Stimulated activated CD8-positive, alpha-beta memory T cell treated with anti-CD3 and anti-CD28 coated beads, Interleukin-7, amount 100 ng/mL, for 48 hours (primary cell): ENCODE measurements around the gene RAD18.

Experiments
- DNase-seq, 2 donors: peaks; one replicate each; pipeline ENCODE4 v3.0.0-alpha.2; 2020; ENCODE audit warnings: low read depth in 1 of 2; ENCODE audit errors: extremely low read depth in 1 of 2

The RAD18 gene

DNA sequence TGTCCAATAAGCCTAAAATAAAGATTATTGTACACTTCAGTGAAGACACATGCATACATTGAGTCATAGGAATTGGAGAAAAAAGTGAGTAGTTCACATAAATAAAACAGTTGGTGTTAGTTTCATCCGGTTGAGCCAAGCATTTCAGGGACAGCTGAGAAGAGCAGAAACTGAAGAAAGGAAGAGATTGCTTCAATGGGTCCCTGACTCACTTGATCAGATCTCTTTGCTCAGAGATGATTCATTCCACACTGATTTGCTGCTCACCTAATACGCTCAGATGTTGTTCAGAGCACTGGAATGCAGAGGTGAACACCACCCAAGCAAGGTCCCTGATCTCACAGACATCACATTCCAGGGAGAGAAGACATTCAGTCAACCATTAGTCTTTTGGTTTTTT is 93.7 kb downstream of the RAD18 start:
- no peak for DNase-seq

DNA sequence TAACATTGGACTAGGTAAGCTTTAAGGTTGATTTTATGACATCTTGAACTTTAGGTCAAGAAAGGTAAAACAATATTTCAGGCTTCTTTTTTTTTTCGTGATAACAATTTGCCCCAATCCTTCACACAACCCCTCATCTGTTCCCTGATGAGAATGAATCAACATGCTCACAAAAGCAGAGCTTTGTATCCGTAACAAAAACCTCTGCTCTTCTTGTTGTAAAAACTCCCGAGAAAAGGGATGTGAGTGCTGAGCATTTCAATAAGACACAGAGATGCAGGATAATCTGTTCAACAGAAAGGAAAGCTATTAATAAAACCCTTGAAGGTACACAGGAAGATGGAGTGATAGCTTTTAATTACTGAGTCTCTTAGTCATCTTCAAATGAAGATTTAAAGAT is 94.3 kb downstream of the RAD18 start:
- DNase-seq, result no peak

DNA sequence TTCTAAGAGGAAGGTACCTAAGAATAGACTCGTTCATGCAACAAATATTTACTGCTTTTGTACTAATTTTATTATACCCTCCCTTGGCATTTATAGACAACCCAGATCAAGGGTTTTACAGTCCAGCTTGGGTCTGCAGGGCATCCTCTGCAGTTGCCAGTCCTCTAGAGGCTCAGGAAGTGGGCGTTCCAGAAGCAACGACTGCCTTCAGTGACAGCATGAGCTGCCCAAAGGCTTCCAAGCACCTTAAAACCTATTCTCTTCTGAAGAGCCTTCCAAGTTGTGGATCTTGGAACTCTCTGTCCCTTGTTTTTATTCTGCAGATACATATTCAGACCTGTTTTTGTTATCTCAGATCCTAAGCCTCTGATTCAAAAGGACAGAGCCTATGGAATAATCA is 95.6 kb downstream of the RAD18 start:
- no peak for DNase-seq

GRCh38 chr3:8865697-8866096 is 97.6 kb downstream of the RAD18 start:
- no peak for DNase-seq

GRCh38 chr3:8864402-8865350 is 98.6 kb downstream of the RAD18 start:
- DNase-seq, result no peak

- no peak for DNase-seq
Measured at GRCh38 chr3:8863891-8864290, 99.4 kb downstream of the RAD18 start.

- DNase-seq, result no peak
Measured at GRCh38 chr3:8857720-8858367, 105.4 kb downstream of the RAD18 start.

GRCh38 chr3:8856721-8857120 is 106.6 kb downstream of the RAD18 start:
- no peak for DNase-seq

DNA sequence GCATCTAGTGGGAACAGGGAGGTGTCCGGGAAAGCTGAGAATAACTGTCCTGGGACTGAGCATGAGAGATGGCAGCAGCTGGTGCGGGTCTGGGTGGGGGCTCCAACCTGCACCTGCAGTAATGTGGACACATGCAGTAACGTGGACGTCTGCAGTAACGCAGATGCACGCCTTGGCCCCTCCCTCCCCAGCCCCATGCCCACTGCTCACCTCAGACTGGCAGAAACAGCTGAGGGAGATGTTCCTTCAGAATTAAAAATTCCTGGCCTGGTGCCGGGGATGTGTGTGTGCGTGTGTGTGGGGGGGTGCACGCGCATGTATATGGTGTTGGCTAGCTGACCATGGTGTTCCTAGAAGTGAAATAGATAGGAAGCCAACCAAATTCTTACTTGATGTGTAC is 107.2 kb downstream of the RAD18 start:
- DNase-seq, result no peak

GRCh38 chr3:8854656-8855055 is 108.6 kb downstream of the RAD18 start:
- no peak for DNase-seq

- DNase-seq, result no peak
Measured at GRCh38 chr3:8853081-8853480, 110.2 kb downstream of the RAD18 start.

GRCh38 chr3:8852511-8852910 is 110.8 kb downstream of the RAD18 start:
- no peak for DNase-seq

GRCh38 chr3:8851703-8852102 is 111.6 kb downstream of the RAD18 start:
- no peak for DNase-seq

- no peak for DNase-seq
Measured at GRCh38 chr3:8848696-8849131, 114.6 kb downstream of the RAD18 start.

- no peak for DNase-seq
Measured at GRCh38 chr3:8847317-8847716, 116.0 kb downstream of the RAD18 start.

DNA sequence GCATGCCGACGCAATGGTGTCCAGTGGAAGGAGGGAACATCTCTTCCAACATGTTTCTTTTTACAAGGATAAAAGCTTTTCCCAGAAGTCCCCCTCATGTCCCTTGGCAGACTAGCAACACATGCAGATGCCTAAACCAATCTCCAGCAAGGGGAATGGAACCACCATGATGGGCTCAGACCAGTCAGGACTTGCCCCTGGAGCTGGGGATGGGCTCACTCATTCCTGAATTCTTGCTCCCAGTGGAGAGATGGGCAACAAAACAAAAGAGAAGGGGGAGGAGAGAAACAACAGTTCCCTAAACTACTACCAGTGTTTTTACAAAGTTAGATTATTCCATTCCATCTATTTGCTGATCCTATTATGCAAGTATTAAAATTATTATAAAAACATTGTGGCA is 117.1 kb downstream of the RAD18 start:
- DNase-seq, result no peak

- DNase-seq, result no peak
Measured at GRCh38 chr3:8845641-8846040, 117.6 kb downstream of the RAD18 start.

DNA sequence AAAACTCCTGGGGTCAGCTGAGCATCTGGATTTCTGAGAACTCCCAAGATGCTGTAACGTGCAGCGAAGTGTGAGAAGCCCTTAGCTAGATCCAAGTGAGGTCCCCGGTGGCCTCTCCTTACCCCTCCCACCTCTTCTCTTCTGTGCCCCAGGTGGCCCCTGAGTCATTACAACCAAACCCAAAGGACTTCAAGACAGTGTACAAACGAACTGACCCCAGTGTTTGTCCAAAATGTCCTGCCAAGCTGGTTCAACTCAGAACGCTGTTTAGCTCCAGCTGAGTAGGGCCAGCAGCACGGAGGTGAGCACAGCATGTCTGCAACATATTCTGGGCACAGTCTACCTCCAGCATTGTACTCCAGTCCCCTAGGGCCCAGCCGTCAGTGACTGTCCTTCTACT is 119.9 kb downstream of the RAD18 start:
- no peak for DNase-seq

DNA sequence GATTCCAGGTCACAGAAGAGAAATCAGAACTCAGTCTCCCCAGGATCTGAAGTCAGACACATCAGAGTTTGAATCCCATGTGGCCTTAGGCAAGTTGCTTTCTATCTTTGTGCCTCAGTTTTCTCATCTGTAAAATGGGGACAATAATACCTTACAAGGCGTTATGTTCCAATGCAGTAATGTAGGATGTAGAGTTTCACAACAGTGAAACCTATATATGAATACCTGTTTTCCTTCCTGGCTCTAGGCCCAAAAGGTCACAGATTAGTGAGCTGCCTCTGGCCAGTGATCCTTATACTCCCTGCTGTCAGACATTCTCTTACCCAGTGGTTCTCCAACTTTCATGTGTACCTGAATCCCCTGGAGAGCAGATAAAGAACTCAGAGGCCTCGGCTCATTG is 121.0 kb downstream of the RAD18 start:
- DNase-seq, result no peak

DNA sequence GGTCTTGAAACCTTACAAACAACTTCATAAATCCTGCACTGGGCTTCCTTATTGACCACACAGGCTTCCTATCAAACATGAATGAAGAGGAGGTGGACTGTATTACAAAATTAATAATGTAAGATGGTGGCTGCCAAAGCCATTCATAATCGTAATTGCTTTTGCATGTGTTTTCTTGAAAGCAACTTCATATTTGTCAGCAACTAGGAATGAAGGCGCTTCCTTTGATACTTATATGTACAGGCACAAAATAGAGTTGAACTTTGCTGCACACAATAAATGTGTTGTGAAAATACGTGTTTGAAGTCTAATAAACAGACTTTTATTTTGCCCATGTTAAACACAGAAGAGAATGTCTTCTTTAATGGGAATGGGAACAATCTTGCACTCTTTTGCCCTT is 121.8 kb downstream of the RAD18 start:
- no peak for DNase-seq

DNA sequence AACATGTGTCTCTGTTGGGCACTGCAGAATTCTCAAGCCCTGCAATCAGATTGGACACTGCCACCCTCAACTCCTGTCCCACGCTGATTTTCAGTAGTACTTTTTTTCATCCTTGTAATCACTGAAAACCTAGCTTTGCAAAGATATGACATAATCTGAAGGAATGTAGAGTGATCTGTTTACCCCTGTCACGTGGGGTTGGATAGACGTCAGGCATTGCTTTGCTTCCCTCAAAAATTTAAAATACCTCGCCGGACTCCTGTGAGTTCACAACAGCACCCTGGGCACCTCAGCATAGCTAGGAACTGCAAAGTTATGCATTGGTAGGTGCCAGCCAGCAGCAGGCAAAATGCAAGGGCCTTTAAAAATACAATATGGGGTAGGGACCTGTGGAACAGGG is 122.7 kb downstream of the RAD18 start:
- no peak for DNase-seq

DNA sequence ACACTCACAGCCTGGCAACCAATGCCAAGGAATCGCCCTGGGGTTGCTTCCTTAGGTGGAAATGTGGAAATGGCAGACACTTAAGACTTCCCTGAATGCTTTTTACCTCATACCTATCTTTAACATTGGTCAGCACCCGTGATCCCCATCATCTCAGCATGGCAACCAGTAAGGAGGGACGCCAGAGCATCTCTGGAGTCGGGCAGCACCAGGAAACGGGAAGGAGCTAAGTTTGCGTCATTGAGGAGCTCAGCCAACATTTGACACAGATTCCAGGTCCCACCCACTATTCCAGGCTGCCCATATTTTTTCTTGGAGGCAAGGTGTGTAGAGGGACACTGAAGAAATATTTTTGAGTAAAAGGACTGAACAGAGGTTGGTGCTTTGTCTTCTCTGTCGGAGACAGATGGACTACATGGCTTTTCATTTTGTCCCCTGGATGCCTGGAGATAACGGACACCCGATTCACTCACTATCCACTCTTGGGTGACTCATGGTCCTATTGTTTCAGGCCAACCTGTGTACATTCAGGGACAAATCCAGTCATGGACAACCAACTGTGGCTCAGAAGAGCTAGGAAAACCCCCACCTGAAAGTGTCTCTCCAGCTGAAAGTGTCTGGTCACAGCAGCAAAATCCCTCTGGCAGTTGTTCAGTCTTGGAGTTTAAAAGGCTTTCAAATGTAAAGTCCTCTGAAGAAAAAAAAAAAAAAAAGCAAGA is 123.5 kb downstream of the RAD18 start:
- no peak for DNase-seq
